T-helper 2 cell treated with Interferon-gamma antibody and Interleukin-4, amounts not matched to agents 100 ng/mL and 5 ng/mL, for 36 hours (primary cell): Measurements from ENCODE around the gene PCBP3. TPM values are rescaled to one million over a fixed set of nuclear protein-coding genes. Genes with fewer than 3 reads are reported as not detected.
"Not testable (repeated sequence)": the region's sequence is repeated elsewhere in the genome, so short reads cannot be mapped to it uniquely, and the experiment has no call there.

Experiments
- intact Hi-C: fragments of 100-400 bp; cut with micrococcal nuclease; formaldehyde crosslinking; loops from one replicate; pipeline ENCODE4 v1.15.1; 2023
- total RNA-seq: library from RNA; stranded (reverse); gene quantifications from 2 replicates; pipeline ENCODE4 v1.2.3, GENCODE V29; 2022

The PCBP3 gene
- total RNA-seq = 5.1 and 5.9 TPM in 2 replicates

- intact Hi-C loops = loop anchor here (1.0 to 10.0 kb wide), 7 partner anchors 53 to 1306 kb away; partner anchors contain the start of genes ADARB1, C21orf58, CFAP410 and COL6A1
Measured at GRCh38 chr21:45643021-45643980, at the start of gene PCBP3. Gene PCBP3 (plus strand): TSS chr21:45643725. CDS start chr21:45850086, 206,361 bp downstream.

GRCh38 chr21:45594721-45595489 lies 48.6 kb upstream of the PCBP3 start:
- intact Hi-C loops = no loop called here

GRCh38 chr21:45595574-45596295 lies 47.8 kb upstream of the PCBP3 start:
- intact Hi-C loops = loop anchor here (1.0 to 2.0 kb wide), 4 partner anchors 40 to 303 kb away; no protein-coding TSS in a partner anchor

- intact Hi-C loops = loop anchor here (1.0 to 2.0 kb wide), 4 partner anchors 42 to 305 kb away; no protein-coding TSS in a partner anchor
Measured at GRCh38 chr21:45596704-45597318, 46.7 kb upstream of the PCBP3 start.

- intact Hi-C loops = no loop called here
Measured at GRCh38 chr21:45598109-45598508, 45.4 kb upstream of the PCBP3 start.

- intact Hi-C loops = no loop called here
Measured at GRCh38 chr21:45598666-45599065, 44.9 kb upstream of the PCBP3 start.

GRCh38 chr21:45599146-45599581 lies 44.4 kb upstream of the PCBP3 start:
- intact Hi-C loops = no loop called here

- intact Hi-C loops = no loop called here
Measured at GRCh38 chr21:45600248-45600647, 43.3 kb upstream of the PCBP3 start.

- intact Hi-C loops = no loop called here
Measured at GRCh38 chr21:45601551-45601950, 42.0 kb upstream of the PCBP3 start.

GRCh38 chr21:45602106-45602505 lies 41.4 kb upstream of the PCBP3 start:
- intact Hi-C loops = no loop called here

- intact Hi-C loops = no loop called here
Measured at GRCh38 chr21:45603481-45603880, 40.0 kb upstream of the PCBP3 start.

- intact Hi-C loops = not testable (repeated sequence)
Measured at GRCh38 chr21:45604681-45605080, 38.8 kb upstream of the PCBP3 start.

GRCh38 chr21:45607021-45607908 lies 36.3 kb upstream of the PCBP3 start:
- intact Hi-C loops = no loop called here

- intact Hi-C loops = no loop called here
Measured at GRCh38 chr21:45607909-45608295, 35.6 kb upstream of the PCBP3 start.

- intact Hi-C loops = not testable (repeated sequence)
Measured at GRCh38 chr21:45608747-45609470, 34.6 kb upstream of the PCBP3 start.

GRCh38 chr21:45609616-45610015 lies 33.9 kb upstream of the PCBP3 start:
- intact Hi-C loops = not testable (repeated sequence)

- intact Hi-C loops = no loop called here
Measured at GRCh38 chr21:45611296-45611695, 32.2 kb upstream of the PCBP3 start.

GRCh38 chr21:45611939-45612664 lies 31.4 kb upstream of the PCBP3 start:
- intact Hi-C loops = no loop called here
